Stimulated activated CD4-positive, alpha-beta T cell treated with anti-CD3 and anti-CD28 coated beads, Interleukin-4, amount 100 ng/mL, for 24 hours (primary cell): Measurements from ENCODE around the gene TXNDC12.
"Not testable (repeated sequence)": the region's sequence is repeated elsewhere in the genome, so short reads cannot be mapped to it uniquely, and the experiment has no call there.

ENCODE experiments used
- DNase-seq: peaks from one replicate; pipeline ENCODE4 v3.0.0-alpha.2; 2020

Gene TXNDC12

GRCh38 chr1:52045666-52046195, 9.3 kb downstream of the TXNDC12 start:
- not testable (repeated sequence) for DNase-seq

GRCh38 chr1:52045236-52045635, 9.8 kb downstream of the TXNDC12 start:
- no peak for DNase-seq

GRCh38 chr1:52041551-52042185, 13.3 kb downstream of the TXNDC12 start:
- DNase-seq = no peak

GRCh38 chr1:52037909-52038308, 17.1 kb downstream of the TXNDC12 start:
- no peak for DNase-seq

- DNase-seq = no peak
These were observed 17.6 kb downstream of the TXNDC12 start for GRCh38 chr1:52037402-52037814.

GRCh38 chr1:52034050-52034384, 21.0 kb downstream of the TXNDC12 start:
- no peak for DNase-seq

- peak; percentile 87 for DNase-seq
These were observed 21.6 kb downstream of the TXNDC12 start, which contains the start of gene KTI12 for GRCh38 chr1:52033190-52034049. KTI12 (minus strand) TSS chr1:52033810; CDS start chr1:52033761, 49 bp downstream.

GRCh38 chr1:52032785-52033131, 22.2 kb downstream of the TXNDC12 start:
- peak; percentile 8 for DNase-seq

- DNase-seq = no peak
These were observed 22.7 kb downstream of the TXNDC12 start for GRCh38 chr1:52032124-52032784.

- DNase-seq = not testable (repeated sequence)
These were observed 26.2 kb downstream of the TXNDC12 start for GRCh38 chr1:52028839-52029238.

GRCh38 chr1:52028328-52028727, 26.7 kb downstream of the TXNDC12 start:
- no peak for DNase-seq

- no peak for DNase-seq
These were observed 28.7 kb downstream of the TXNDC12 start for GRCh38 chr1:52026278-52026677.

- no peak for DNase-seq
These were observed 32.9 kb downstream of the TXNDC12 start for GRCh38 chr1:52022133-52022532.

GRCh38 chr1:52008071-52008809, 46.8 kb downstream of the TXNDC12 start:
- no peak for DNase-seq

- DNase-seq = no peak
These were observed 47.6 kb downstream of the TXNDC12 start for GRCh38 chr1:52007215-52008002.

- not testable (repeated sequence) for DNase-seq
These were observed 48.9 kb downstream of the TXNDC12 start for GRCh38 chr1:52006081-52006553.

- not testable (repeated sequence) for DNase-seq
These were observed 49.4 kb downstream of the TXNDC12 start for GRCh38 chr1:52005548-52005947.

GRCh38 chr1:52003877-52004276, 51.1 kb downstream of the TXNDC12 start:
- no peak for DNase-seq

GRCh38 chr1:52002038-52002917, 52.7 kb downstream of the TXNDC12 start:
- peak; percentile 73 for DNase-seq

GRCh38 chr1:51998701-51999100, 56.3 kb downstream of the TXNDC12 start:
- no peak for DNase-seq

GRCh38 chr1:51997974-51998382, 57.0 kb downstream of the TXNDC12 start:
- DNase-seq = no peak
